ENCODE results near the gene OSBPL9. TPM values are rescaled to one million over a fixed set of nuclear protein-coding genes. Genes with fewer than 3 reads are reported as not detected.

The OSBPL9 gene
- total and polyA plus RNA-seq, 2 donors (not counting 1 experiment from before 2014, with no cell fraction given), result 23.1 to 59.6 TPM

- Mint-ChIP-seq H3K4me1 (no peaks in the 10 kb centered on the region), H3K9me3 (ENCODE audit: insufficient read depth) (no peaks in the 10 kb centered on the region), H3K4me3 (no peak overlapping the region), H3K27ac (no peak overlapping the region), H3K27me3 (no peaks in the 10 kb centered on the region)
- DNase-seq, result no peak
- Histone ChIP-seq H3K4me1 (ENCODE audit: control insufficient read depth in 2 of 2, insufficient read depth in 2 of 2, low read length in 2 of 2) (no peaks in the 10 kb centered on the region), H3K27me3 (replicated peaks in 1 of 4; ENCODE audit: control extremely low read depth in 1 of 4, control insufficient read depth in 3 of 4, insufficient read depth in 4 of 4, low read length in 3 of 4) (no peaks in the 10 kb centered on the region), H3K27ac (ENCODE audit: low read length in 2 of 2) (no peak overlapping the region), H3K4me3 (ENCODE audit: control extremely low read depth in 1 of 5, extremely low read depth in 1 of 5, insufficient read depth in 1 of 5, low read depth in 2 of 5, low read length in 4 of 5) (no peak overlapping the region), H3K36me3 (replicated peaks in 1 of 2; ENCODE audit: control extremely low read depth in 1 of 2, control insufficient read depth in 1 of 2, extremely low read depth in 1 of 2, insufficient read depth in 2 of 2, low read length in 1 of 2) (peaks cover 0 to 3% of the 10 kb centered on the region in 2 experiments), H3K9ac (ENCODE audit: low read length) (no peak overlapping the region), H3K9me3 (ENCODE audit: control extremely low read depth in 1 of 3, control insufficient read depth in 2 of 3, insufficient read depth in 1 of 3, low read length in 2 of 3) (no peaks in the 10 kb centered on the region), H3K4me2 (replicated peaks; ENCODE audit: low read depth, low read length, poor library complexity, severe bottlenecking) (no peak overlapping the region), H3K79me2 (ENCODE audit: control insufficient read depth, insufficient read depth, low read length) (no peaks in the 10 kb centered on the region), H2AFZ (ENCODE audit: insufficient read depth, low read depth, low read length, poor library complexity, severe bottlenecking) (no peak overlapping the region), H4K20me1 (ENCODE audit: control insufficient read depth, insufficient read depth, low read length, poor library complexity, severe bottlenecking) (no peaks in the 10 kb centered on the region)
- WGBS (ENCODE audit: insufficient coverage), result 100% methylated on average over 2 of the region's 3 CpGs
- no peak for ATAC-seq (ENCODE audit: low read depth)
- no peak for TF ChIP-seq CTCF (IDR thresholded peaks at IDR 0.05)
- no peak for TF ChIP-seq EZH2 (IDR thresholded peaks at IDR 0.05; ENCODE audit: borderline replicate concordance, insufficient read depth, low read depth, low read length, poor library complexity, severe bottlenecking)
- ChIA-PET POLR2A (no interaction called here), CTCF (no interaction called here)
- intact Hi-C loops (cut with micrococcal nuclease), result no loop called here
Observed at GRCh38 chr1:51717842-51718241, 101.0 kb downstream of the OSBPL9 start.

- H3K4me3 ChIP-seq (ENCODE audit: control extremely low read depth in 1 of 5, extremely low read depth in 1 of 5, insufficient read depth in 1 of 5, low read depth in 2 of 5, low read length in 4 of 5), result no peak overlapping the region
- Mint-ChIP-seq H3K27ac (no peak overlapping the region), H3K4me1 (no peaks in the 10 kb centered on the region), H3K4me3 (no peak overlapping the region), H3K27me3 (no peaks in the 10 kb centered on the region), H3K9me3 (ENCODE audit: insufficient read depth) (no peaks in the 10 kb centered on the region)
- DNase-seq (no peak), ATAC-seq (ENCODE audit: low read depth) (no peak)
- intact Hi-C loops (cut with micrococcal nuclease), result no loop called here
- ChIA-PET CTCF (interaction anchor here (1.0 to 1.5 kb wide), 3 partner anchors 20 to 89 kb away, joined by 3 to 4 read pairs (median 3); no protein-coding TSS in a partner anchor), POLR2A (no interaction called here)
- H3K79me2 ChIP-seq (ENCODE audit: control insufficient read depth, insufficient read depth, low read length), result peaks cover 9% of the 10 kb centered on the region
- H4K20me1 ChIP-seq (ENCODE audit: control insufficient read depth, insufficient read depth, low read length, poor library complexity, severe bottlenecking), result no peaks in the 10 kb centered on the region
- no peaks in the 10 kb centered on the region for H3K9me3 ChIP-seq (ENCODE audit: control extremely low read depth in 1 of 3, control insufficient read depth in 2 of 3, insufficient read depth in 1 of 3, low read length in 2 of 3)
- WGBS (ENCODE audit: insufficient coverage), result no CpG with 5 or more reads among the region's 2 CpGs
- no peaks in the 10 kb centered on the region for H3K27me3 ChIP-seq (replicated peaks in 1 of 4; ENCODE audit: control extremely low read depth in 1 of 4, control insufficient read depth in 3 of 4, insufficient read depth in 4 of 4, low read length in 3 of 4)
- H3K9ac ChIP-seq (ENCODE audit: low read length), result no peak overlapping the region
- no peak overlapping the region for H2AFZ ChIP-seq (ENCODE audit: insufficient read depth, low read depth, low read length, poor library complexity, severe bottlenecking)
- no peaks in the 10 kb centered on the region for H3K4me1 ChIP-seq (ENCODE audit: control insufficient read depth in 2 of 2, insufficient read depth in 2 of 2, low read length in 2 of 2)
- TF ChIP-seq EZH2 (IDR thresholded peaks at IDR 0.05; ENCODE audit: borderline replicate concordance, insufficient read depth, low read depth, low read length, poor library complexity, severe bottlenecking) (no peak), CTCF (IDR thresholded peaks at IDR 0.05) (no peak)
- no peak overlapping the region for H3K27ac ChIP-seq (ENCODE audit: low read length in 2 of 2)
- H3K36me3 ChIP-seq (replicated peaks in 1 of 2; ENCODE audit: control extremely low read depth in 1 of 2, control insufficient read depth in 1 of 2, extremely low read depth in 1 of 2, insufficient read depth in 2 of 2, low read length in 1 of 2), result peaks cover 0 to 3% of the 10 kb centered on the region in 2 experiments
- H3K4me2 ChIP-seq (replicated peaks; ENCODE audit: low read depth, low read length, poor library complexity, severe bottlenecking), result no peak overlapping the region
Observed at GRCh38 chr1:51719146-51719545, 102.3 kb downstream of the OSBPL9 start.

Data from B cell (primary cell).